Heart left ventricle (tissue), 13 donors: ENCODE measurements around the gene SLC30A7.

Experiments used
- CTCF ChIP-seq, 12 donors: fragments of 200-600 bp; sonication (generic) in 4 of 12; IDR thresholded peaks; one replicate each; pipeline versions ENCODE4 v1.5.0 to v1.8.0; 2018 to 2022; ENCODE audit warnings: antibody characterized with exemption in 12 of 12, mild to moderate bottlenecking in 5 of 12
- POLR2A ChIP-seq, 2 donors: fragments of 450-650 bp; IDR thresholded peaks; one replicate each; pipeline ENCODE4 v1.6.1; 2017; ENCODE audit warnings: antibody characterized with exemption in 2 of 2, mild to moderate bottlenecking in 2 of 2, moderate library complexity in 2 of 2
- donor health status: ischemic (EF 13 %, LVEDD 7.1; RV severe dilation, severe dysfunction).
- donor health status: DM: no; HTN: yes; CAD: no.
- donor health status: DM: no; HTN: no; CAD: no.
- donor health status: ischemic (EF 25% LVEDD 6.9; RV normal size, moderate dysfunction).
- donor health status: ischemic (EF 25% LVEDD 5.7; RV mildly dilated, moderate dysfunction).
- donor health status: ischemic (EF 35%, LVEDD 5.7; RV mildly dilated, moderate dysfunction).
- donor health status: nonischemic (EF 11% LVEDD 7.7; RV severe dilation, severe dysfunction).
- donor health status: DM: yes; HTN: yes; CAD: no.
- donor health status: PGD.
- donor health status: ischemic (EF 29% LVEDD 5.4; RV normal size, mild dysfunction).
- donor health status: nonischemic (EF 23%, LVEDD 6.1; RV moderate dilation, normal function).

GRCh38 chr1:100943533-100943932, 47.6 kb downstream of the SLC30A7 start:
- TF ChIP-seq CTCF (IDR thresholded peaks at IDR 0.05) (no peak), POLR2A (IDR thresholded peaks at IDR 0.05) (no peak)
